ENCODE data around the gene MACF1.
"Not testable (repeated sequence)": the region's sequence is repeated elsewhere in the genome, so short reads cannot be mapped to it uniquely, and the experiment has no call there.

MACF1 gene

GRCh38 chr1:39507230-39507928 is 302.9 kb downstream of the MACF1 start:
- Mint-ChIP-seq H3K27me3 (peaks cover 40% of the 10 kb centered on the region), H3K36me3 (no peaks in the 10 kb centered on the region), H3K27ac (no peak overlapping the region), H3K4me3 (no peak overlapping the region), H3K4me1 (peaks cover 16% of the 10 kb centered on the region), H3K9me3 (no peaks in the 10 kb centered on the region)
- CTCF ChIA-PET, result no interaction called here
- DNase-seq, result no peak

- H3K4me3 Mint-ChIP-seq, result no peak overlapping the region
- no peaks in the 10 kb centered on the region for H3K36me3 Mint-ChIP-seq
- peaks cover 40% of the 10 kb centered on the region for H3K27me3 Mint-ChIP-seq
- no peaks in the 10 kb centered on the region for H3K9me3 Mint-ChIP-seq
- H3K4me1 Mint-ChIP-seq, result peaks cover 16% of the 10 kb centered on the region
- no peak for DNase-seq
- CTCF ChIA-PET, result no interaction called here
- no peak overlapping the region for H3K27ac Mint-ChIP-seq
Observed at GRCh38 chr1:39508266-39508665, 303.8 kb downstream of the MACF1 start.

GRCh38 chr1:39508857-39509305 is 304.4 kb downstream of the MACF1 start:
- Mint-ChIP-seq H3K4me3 (no peak overlapping the region), H3K27me3 (peaks cover 44% of the 10 kb centered on the region), H3K36me3 (no peaks in the 10 kb centered on the region), H3K4me1 (peaks cover 16% of the 10 kb centered on the region), H3K27ac (no peak overlapping the region), H3K9me3 (no peaks in the 10 kb centered on the region)
- CTCF ChIA-PET, result interaction anchor here (1.0 kb wide), 1 partner anchor 410 kb away, joined by 5 read pairs; no protein-coding TSS in a partner anchor
- no peak for DNase-seq

- Mint-ChIP-seq H3K4me1 (peaks cover 16% of the 10 kb centered on the region), H3K27me3 (peaks cover 44% of the 10 kb centered on the region), H3K36me3 (no peaks in the 10 kb centered on the region), H3K9me3 (no peaks in the 10 kb centered on the region), H3K4me3 (no peak overlapping the region), H3K27ac (peak overlapping the region; percentile 74)
- peak; percentile 39 for DNase-seq
- CTCF ChIA-PET, result interaction anchor here (1.0 kb wide), 1 partner anchor 411 kb away, joined by 5 read pairs; no protein-coding TSS in a partner anchor
Observed at GRCh38 chr1:39509360-39510009, 305.0 kb downstream of the MACF1 start.

- H3K36me3 Mint-ChIP-seq, H3K27ac Mint-ChIP-seq, H3K4me3 Mint-ChIP-seq, DNase-seq, CTCF ChIA-PET, H3K9me3 Mint-ChIP-seq: not testable (repeated sequence)
- Mint-ChIP-seq H3K4me1 (peaks cover 19% of the 10 kb centered on the region), H3K27me3 (peaks cover 47% of the 10 kb centered on the region)
Observed at GRCh38 chr1:39510570-39511186, 306.2 kb downstream of the MACF1 start.

GRCh38 chr1:39511477-39511876 is 307.0 kb downstream of the MACF1 start:
- H3K4me1 Mint-ChIP-seq, result peaks cover 19% of the 10 kb centered on the region
- CTCF ChIA-PET, H3K4me3 Mint-ChIP-seq, H3K36me3 Mint-ChIP-seq, H3K27ac Mint-ChIP-seq, H3K9me3 Mint-ChIP-seq, DNase-seq: not testable (repeated sequence)
- peaks cover 45% of the 10 kb centered on the region for H3K27me3 Mint-ChIP-seq

GRCh38 chr1:39512234-39512847 is 307.8 kb downstream of the MACF1 start:
- peaks cover 44% of the 10 kb centered on the region for H3K27me3 Mint-ChIP-seq
- H3K27ac Mint-ChIP-seq, H3K4me3 Mint-ChIP-seq, DNase-seq, H3K9me3 Mint-ChIP-seq, CTCF ChIA-PET, H3K36me3 Mint-ChIP-seq: not testable (repeated sequence)
- peaks cover 19% of the 10 kb centered on the region for H3K4me1 Mint-ChIP-seq

GRCh38 chr1:39514710-39515124 is 310.2 kb downstream of the MACF1 start:
- DNase-seq, H3K36me3 Mint-ChIP-seq, CTCF ChIA-PET, H3K27ac Mint-ChIP-seq, H3K4me3 Mint-ChIP-seq, H3K9me3 Mint-ChIP-seq: not testable (repeated sequence)
- H3K4me1 Mint-ChIP-seq, result peaks cover 11% of the 10 kb centered on the region
- peaks cover 20% of the 10 kb centered on the region for H3K27me3 Mint-ChIP-seq

GRCh38 chr1:39515131-39516086 is 310.9 kb downstream of the MACF1 start:
- DNase-seq, H3K4me1 Mint-ChIP-seq, CTCF ChIA-PET, H3K36me3 Mint-ChIP-seq, H3K9me3 Mint-ChIP-seq, H3K27ac Mint-ChIP-seq: not testable (repeated sequence)
- H3K4me3 Mint-ChIP-seq, result peak overlapping the region; percentile 34
- H3K27me3 Mint-ChIP-seq, result peaks cover 17% of the 10 kb centered on the region

- H3K27ac Mint-ChIP-seq, H3K4me3 Mint-ChIP-seq, DNase-seq, CTCF ChIA-PET, H3K4me1 Mint-ChIP-seq, H3K9me3 Mint-ChIP-seq, H3K36me3 Mint-ChIP-seq: not testable (repeated sequence)
- H3K27me3 Mint-ChIP-seq, result peaks cover 13% of the 10 kb centered on the region
Observed at GRCh38 chr1:39516841-39517240, 312.3 kb downstream of the MACF1 start.

GRCh38 chr1:39517936-39518335 is 313.4 kb downstream of the MACF1 start:
- DNase-seq, CTCF ChIA-PET, H3K9me3 Mint-ChIP-seq, H3K4me3 Mint-ChIP-seq, H3K36me3 Mint-ChIP-seq, H3K4me1 Mint-ChIP-seq, H3K27ac Mint-ChIP-seq: not testable (repeated sequence)
- peaks cover 13% of the 10 kb centered on the region for H3K27me3 Mint-ChIP-seq

GRCh38 chr1:39519376-39519775 is 314.9 kb downstream of the MACF1 start:
- H3K27ac Mint-ChIP-seq, DNase-seq, H3K27me3 Mint-ChIP-seq, H3K36me3 Mint-ChIP-seq, H3K9me3 Mint-ChIP-seq, CTCF ChIA-PET, H3K4me3 Mint-ChIP-seq, H3K4me1 Mint-ChIP-seq: not testable (repeated sequence)

GRCh38 chr1:39522221-39522620 is 317.7 kb downstream of the MACF1 start:
- H3K27me3 Mint-ChIP-seq, H3K9me3 Mint-ChIP-seq, CTCF ChIA-PET, H3K4me3 Mint-ChIP-seq, DNase-seq, H3K27ac Mint-ChIP-seq, H3K36me3 Mint-ChIP-seq: not testable (repeated sequence)
- H3K4me1 Mint-ChIP-seq, result peaks cover 14% of the 10 kb centered on the region

Measured in activated naive CD4-positive, alpha-beta T cell treated with anti-CD3 and anti-CD28 coated beads, Interleukin-2, amount 10 ng/mL, durations not matched to agents 7 days and 5 days (primary cell).